Suprapubic skin (tissue), 4 donors: ENCODE results near the gene SPO11.

Experiments
- CTCF ChIP-seq, 2 donors: fragments of 200-600 bp in 1 of 2; fragments of 450-650 bp in 1 of 2; sonication (generic) in 1 of 2; IDR thresholded peaks; one replicate each; pipeline ENCODE4 v1.5.1; 2016 to 2019; ENCODE audit warnings: antibody characterized with exemption in 2 of 2, mild to moderate bottlenecking in 1 of 2, moderate library complexity in 1 of 2
- POLR2A ChIP-seq, 2 donors: fragments of 450-650 bp; IDR thresholded peaks; one replicate each; pipeline ENCODE4 v1.6.1; 2017; ENCODE audit warnings: antibody characterized with exemption in 2 of 2, mild to moderate bottlenecking in 2 of 2, moderate library complexity in 2 of 2
- POLR2AphosphoS5 ChIP-seq, 3 donors: sonication (generic); formaldehyde crosslinking; IDR thresholded peaks; one replicate each; pipeline ENCODE4 v1.6.1; 2017; ENCODE audit warnings: antibody characterized with exemption in 3 of 3

- TF ChIP-seq CTCF (IDR thresholded peaks at IDR 0.05) (no peak), POLR2A (IDR thresholded peaks at IDR 0.05) (no peak), POLR2AphosphoS5 (IDR thresholded peaks at IDR 0.05) (no peak)
Measured at GRCh38 chr20:57289391-57290177, 40.0 kb upstream of the SPO11 start.
